ENCODE data around the gene AAGAB.

AAGAB gene

GRCh38 chr15:67210555-67211168 lies 43.8 kb downstream of the AAGAB start:
- DNase-seq (ENCODE audit: low read depth, low spot score): no peak

- no peak for DNase-seq (ENCODE audit: low read depth, low spot score)
Measured at GRCh38 chr15:67208396-67208795, 46.1 kb downstream of the AAGAB start.

- no peak for DNase-seq (ENCODE audit: low read depth, low spot score)
Measured at GRCh38 chr15:67207555-67208207, 46.8 kb downstream of the AAGAB start.

- DNase-seq (ENCODE audit: low read depth, low spot score): no peak
Measured at GRCh38 chr15:67202991-67203390, 51.5 kb downstream of the AAGAB start.

GRCh38 chr15:67202091-67202490 lies 52.4 kb downstream of the AAGAB start:
- no peak for DNase-seq (ENCODE audit: low read depth, low spot score)

- DNase-seq (ENCODE audit: low read depth, low spot score): no peak
Measured at GRCh38 chr15:67201136-67201535, 53.3 kb downstream of the AAGAB start.

GRCh38 chr15:67199881-67200763 lies 54.3 kb downstream of the AAGAB start:
- no peak for DNase-seq (ENCODE audit: low read depth, low spot score)

- no peak for DNase-seq (ENCODE audit: low read depth, low spot score)
Measured at GRCh38 chr15:67199391-67199790, 55.1 kb downstream of the AAGAB start.

GRCh38 chr15:67198157-67198754 lies 56.2 kb downstream of the AAGAB start:
- DNase-seq (ENCODE audit: low read depth, low spot score): no peak

GRCh38 chr15:67197364-67197695 lies 57.1 kb downstream of the AAGAB start:
- DNase-seq (ENCODE audit: low read depth, low spot score): no peak

- DNase-seq (ENCODE audit: low read depth, low spot score): no peak
Measured at GRCh38 chr15:67196672-67197363, 57.6 kb downstream of the AAGAB start.

GRCh38 chr15:67196222-67196621 lies 58.2 kb downstream of the AAGAB start:
- DNase-seq (ENCODE audit: low read depth, low spot score): no peak

GRCh38 chr15:67195305-67195704 lies 59.2 kb downstream of the AAGAB start:
- no peak for DNase-seq (ENCODE audit: low read depth, low spot score)

GRCh38 chr15:67194171-67195114 lies 60.0 kb downstream of the AAGAB start:
- DNase-seq (ENCODE audit: low read depth, low spot score): no peak

- no peak for DNase-seq (ENCODE audit: low read depth, low spot score)
Measured at GRCh38 chr15:67193223-67193990, 61.1 kb downstream of the AAGAB start.

- DNase-seq (ENCODE audit: low read depth, low spot score): no peak
Measured at GRCh38 chr15:67192185-67192820, 62.2 kb downstream of the AAGAB start.

- no peak for DNase-seq (ENCODE audit: low read depth, low spot score)
Measured at GRCh38 chr15:67190813-67191212, 63.6 kb downstream of the AAGAB start.

- no peak for DNase-seq (ENCODE audit: low read depth, low spot score)
Measured at GRCh38 chr15:67190326-67190725, 64.1 kb downstream of the AAGAB start.

- DNase-seq (ENCODE audit: low read depth, low spot score): no peak
Measured at GRCh38 chr15:67189326-67190051, 65.0 kb downstream of the AAGAB start.
